HCT116 (cell line): Measurements from ENCODE around the gene ATRN. TPM values are rescaled to one million over a fixed set of nuclear protein-coding genes. Genes with fewer than 3 reads are reported as not detected.

ENCODE experiments used
- ATAC-seq: fragments of 200-7000 bp; cut with Tn5 transposase; 2 replicates; pipeline ENCODE4 v1.9.1; 2020; ENCODE audit warnings: mild to moderate bottlenecking, moderate library complexity
- BruUV-seq: library from RNA; stranded (reverse); fragments of 400-500 nt; replicated peaks from 2 replicates; lab custom pipeline; 2021; lab: Mats Ljungman, UMichigan
- CTCF ChIA-PET: fragments of 300-600 bp; sonication (Branson Sonifier 250); formaldehyde crosslinking; loops from one replicate; lab custom pipeline; 2021; ENCODE audit warnings: antibody characterized with exemption; lab: Charles Lee
- POLR2A ChIA-PET: fragments of 300-600, 350-600 bp; sonication (Branson Sonifier 250); formaldehyde crosslinking; loops from one replicate; lab custom pipeline; 2021; ENCODE audit warnings: antibody characterized with exemption; lab: Charles Lee
- RAD21 ChIA-PET, 2 experiments: fragments of 300-600 bp; sonication (Branson Sonifier 250); formaldehyde crosslinking; loops; one replicate each; lab custom pipeline; 2023; ENCODE audit warnings: low total read pairs in 2 of 2; ENCODE audit not compliant: uncharacterized antibody in 2 of 2, unreplicated experiment in 2 of 2, low non-redundant PET in 1 of 2; lab: Charles Lee
- DNase-seq: peaks from one replicate; pipeline ENCODE4 v3.0.0-alpha.2; 2010; ENCODE audit warnings: low read depth, low spot score
- H2AFZ ChIP-seq: fragments of 200-600 bp; shearing (Covaris generic), sonication (generic); 2 replicates; pipeline ENCODE4 v1.6.1; 2017; ENCODE audit warnings: low read depth, mixed run types, mixed read lengths, antibody characterized with exemption, low read length; ENCODE audit not compliant: poor library complexity, severe bottlenecking
- H3K27ac ChIP-seq: 2 replicates; pipeline ENCODE4 v1.5.1; 2012; ENCODE audit warnings: low read depth, low read length
- H3K27me3 ChIP-seq: fragments of 200-600 bp; sonication (generic); 2 replicates; pipeline ENCODE4 v1.6.1; 2016; ENCODE audit warnings: mixed run types, low read length, mixed read lengths; ENCODE audit not compliant: insufficient read depth
- H3K36me3 ChIP-seq, 2 experiments: fragments of 200-500 bp in 1 of 2; fragments of 200-600 bp in 1 of 2; sonication (Bioruptor generic) in 1 of 2; sonication (generic) in 1 of 2; 2 replicates each; pipeline versions ENCODE4 v1.5.1 to v1.6.1; 2014 to 2016; ENCODE audit warnings: low read length in 2 of 2, inconsistent platforms in 1 of 2, mixed read lengths in 1 of 2, mixed run types in 1 of 2; ENCODE audit not compliant: insufficient read depth in 2 of 2, control insufficient read depth in 1 of 2
- H3K4me1 ChIP-seq, 2 experiments: fragments of 200-600 bp in 1 of 2; sonication (generic) in 1 of 2; 2 replicates each; pipeline versions ENCODE4 v1.5.1 to v1.6.1; 2012 to 2017; ENCODE audit warnings: low read length in 2 of 2, inconsistent platforms in 1 of 2, mild to moderate bottlenecking in 1 of 2, mixed read lengths in 1 of 2, mixed run types in 1 of 2, moderate library complexity in 1 of 2; ENCODE audit not compliant: insufficient read depth in 2 of 2, control insufficient read depth in 1 of 2
- H3K4me2 ChIP-seq: fragments of 200-600 bp; sonication (generic); 2 replicates; pipeline ENCODE4 v1.6.1; 2017; ENCODE audit warnings: mixed run types, low read length, mixed read lengths
- H3K4me3 ChIP-seq, 2 experiments: fragments of 200-600 bp in 1 of 2; sonication (generic) in 1 of 2; replicated peaks in 1 of 2; 2 replicates each; pipeline ENCODE4 v1.5.1; 2011 to 2016; ENCODE audit warnings: low read length in 2 of 2, control low read depth in 1 of 2, low read depth in 1 of 2, mild to moderate bottlenecking in 1 of 2, mixed read lengths in 1 of 2, mixed run types in 1 of 2
- H3K79me2 ChIP-seq: fragments of 200-600 bp; sonication (generic); 2 replicates; pipeline ENCODE4 v1.6.1; 2017; ENCODE audit warnings: mild to moderate bottlenecking, mixed run types, low read length, moderate library complexity, mixed read lengths; ENCODE audit not compliant: insufficient read depth
- H3K9ac ChIP-seq: fragments of 200-600 bp; sonication (generic); 2 replicates; pipeline ENCODE4 v1.6.1; 2016; ENCODE audit warnings: low read length, mixed read lengths
- H3K9me2 ChIP-seq: fragments of 200-600 bp; sonication (generic), shearing (Covaris generic); 2 replicates; pipeline ENCODE4 v1.6.1; 2017; ENCODE audit warnings: mixed run types, mild to moderate bottlenecking, moderate library complexity; ENCODE audit not compliant: insufficient read depth
- H3K9me3 ChIP-seq, 2 experiments: fragments of 200-500 bp in 1 of 2; fragments of 200-600 bp in 1 of 2; sonication (Bioruptor generic) in 1 of 2; sonication (generic) in 1 of 2; 2 replicates each; pipeline ENCODE4 v1.6.1; 2014 to 2017; ENCODE audit warnings: low read length in 2 of 2, mixed read lengths in 2 of 2, inconsistent platforms in 1 of 2, low read depth in 1 of 2, mild to moderate bottlenecking in 1 of 2, mixed run types in 1 of 2, moderate library complexity in 1 of 2; ENCODE audit not compliant: control insufficient read depth in 1 of 2, insufficient read depth in 1 of 2
- H4K20me1 ChIP-seq: fragments of 200-600 bp; sonication (generic), shearing (Covaris generic); 2 replicates; pipeline ENCODE4 v1.6.1; 2017; ENCODE audit warnings: mixed run types, mild to moderate bottlenecking, moderate library complexity; ENCODE audit not compliant: insufficient read depth
- CBX3 ChIP-seq: IDR thresholded peaks from 2 replicates; pipeline ENCODE4 v1.6.1; 2012; ENCODE audit warnings: low read depth
- CEBPB ChIP-seq: IDR thresholded peaks from 2 replicates; pipeline ENCODE4 v1.6.1; 2012; ENCODE audit warnings: low read depth
- EZH2phosphoT487 ChIP-seq: fragments of 200-600 bp; IDR thresholded peaks from 2 replicates; pipeline ENCODE4 v1.6.1; 2018; ENCODE audit warnings: antibody characterized with exemption, borderline replicate concordance
- JUND ChIP-seq: IDR thresholded peaks from 2 replicates; pipeline ENCODE4 v1.6.1; 2012
- POLR2AphosphoS5 ChIP-seq: IDR thresholded peaks from 2 replicates; pipeline ENCODE4 v1.6.1; 2011; ENCODE audit warnings: mild to moderate bottlenecking, low read depth, low read length, moderate library complexity
- RAD21 ChIP-seq: IDR thresholded peaks from 2 replicates; pipeline ENCODE4 v1.6.1; 2012; ENCODE audit warnings: low read depth, mild to moderate bottlenecking
- REST ChIP-seq: IDR thresholded peaks from 2 replicates; pipeline ENCODE4 v1.6.1; 2012; ENCODE audit warnings: low read depth
- SIN3A ChIP-seq: IDR thresholded peaks from 2 replicates; pipeline ENCODE4 v1.6.1; 2012; ENCODE audit warnings: low read depth
- SP1 ChIP-seq: IDR thresholded peaks from 2 replicates; pipeline ENCODE4 v1.6.1; 2012; ENCODE audit warnings: low read depth
- ZFX ChIP-seq: fragments of 450-650 bp; IDR thresholded peaks from 2 replicates; pipeline ENCODE4 v1.6.1; 2017
- ZNF274 ChIP-seq: fragments of 200-500 bp; sonication (Bioruptor generic); IDR thresholded peaks from 2 replicates; pipeline ENCODE4 v1.6.1; 2014; ENCODE audit warnings: mild to moderate bottlenecking, low read depth, low read length, inconsistent platforms
- intact Hi-C: fragments of 100-400 bp; cut with micrococcal nuclease; formaldehyde crosslinking; loops from 2 replicates; pipeline ENCODE4 v1.10.0; 2022
- total RNA-seq: library from RNA; stranded (reverse); gene quantifications from one replicate; pipeline ENCODE4 v1.2.1, GENCODE V29; 2021; ENCODE audit not compliant: unreplicated experiment

Gene ATRN
- total RNA-seq, 1 experiment from 2014 or later: 24.4 TPM

- H3K9ac ChIP-seq: no peak overlapping the region
- TF ChIP-seq POLR2AphosphoS5 (no peak), REST (no peak), EZH2phosphoT487 (no peak), ZFX (no peak), ZNF274 (no peak), JUND (no peak), SIN3A (no peak), SP1 (no peak), CBX3 (no peak), RAD21 (no peak), CEBPB (no peak)
- TF ChIP-seq, all 23 proteins: peak for 0
- RAD21 ChIA-PET: no interaction called here
- Histone ChIP-seq H3K4me1 (no peaks in the 10 kb centered on the region), H3K4me2 (no peak overlapping the region), H3K79me2 (no peaks in the 10 kb centered on the region), H3K27ac (no peak overlapping the region), H3K27me3 (no peaks in the 10 kb centered on the region), H4K20me1 (no peaks in the 10 kb centered on the region), H3K4me3 (no peak overlapping the region), H3K36me3 (peaks cover 4 to 7% of the 10 kb centered on the region in 2 experiments; a peak in 3 of 4 replicates), H2AFZ (no peak overlapping the region), H3K9me2 (no peaks in the 10 kb centered on the region), H3K9me3 (no peaks in the 10 kb centered on the region)
- CTCF ChIA-PET: no interaction called here
- DNase-seq (no peak), ATAC-seq (no peak)
- POLR2A ChIA-PET: no interaction called here
- no TSS peak for BruUV-seq
- intact Hi-C loops: no loop called here
Measured at GRCh38 chr20:3586093-3586492, 115.3 kb downstream of the ATRN start.
